DND-41 (cell line): ENCODE results near the gene C1QTNF1.

Source experiments
- ATAC-seq: fragments of 200-7000 bp; cut with Tn5 transposase; 3 replicates; pipeline ENCODE4 v1.9.1; 2021; ENCODE audit warnings: low read depth; ENCODE audit not compliant: insufficient read depth
- DNase-seq: peaks from one replicate; pipeline ENCODE4 v3.0.0-alpha.2; 2020
- H2AFZ ChIP-seq: 2 replicates; pipeline ENCODE4 v1.6.0; 2012; ENCODE audit warnings: low read depth, low read length
- H3K27ac ChIP-seq: 2 replicates; pipeline ENCODE4 v1.5.1; 2012; ENCODE audit warnings: low read length, inconsistent platforms
- H3K27me3 ChIP-seq: fragments of 200-600 bp; sonication (generic); 2 replicates; pipeline ENCODE4 v1.6.0; 2012; ENCODE audit warnings: low read length, mild to moderate bottlenecking, inconsistent platforms; ENCODE audit not compliant: insufficient read depth, poor library complexity
- H3K36me3 ChIP-seq: 2 replicates; pipeline ENCODE4 v1.5.1; 2012; ENCODE audit warnings: low read length, inconsistent platforms; ENCODE audit not compliant: insufficient read depth
- H3K4me1 ChIP-seq: 2 replicates; pipeline ENCODE4 v1.5.1; 2012; ENCODE audit warnings: mild to moderate bottlenecking, low read length; ENCODE audit not compliant: insufficient read depth
- H3K4me2 ChIP-seq: 2 replicates; pipeline ENCODE4 v1.6.0; 2012; ENCODE audit warnings: mild to moderate bottlenecking, moderate library complexity, low read length, inconsistent platforms; ENCODE audit not compliant: insufficient read depth
- H3K4me3 ChIP-seq, 2 experiments: fragments of 200-600 bp in 1 of 2; shearing (Covaris generic) in 1 of 2; 2 replicates each; pipeline ENCODE4 v1.5.1; 2012 to 2016; ENCODE audit warnings: inconsistent platforms in 2 of 2, low read length in 2 of 2, mild to moderate bottlenecking in 2 of 2, low read depth in 1 of 2, moderate library complexity in 1 of 2
- H3K79me2 ChIP-seq: 2 replicates; pipeline ENCODE4 v1.6.0; 2012; ENCODE audit warnings: low read length, inconsistent platforms; ENCODE audit not compliant: insufficient read depth
- H3K9ac ChIP-seq: 2 replicates; pipeline ENCODE4 v1.6.0; 2012; ENCODE audit warnings: low read depth, mild to moderate bottlenecking, inconsistent platforms, low read length, moderate library complexity
- H3K9me3 ChIP-seq: 2 replicates; pipeline ENCODE4 v1.5.1; 2012; ENCODE audit warnings: low read length, moderate library complexity, mild to moderate bottlenecking, inconsistent platforms; ENCODE audit not compliant: insufficient read depth, severe bottlenecking
- H4K20me1 ChIP-seq: 2 replicates; pipeline ENCODE4 v1.6.0; 2012; ENCODE audit warnings: low read length; ENCODE audit not compliant: insufficient read depth
- CTCF ChIP-seq: IDR thresholded peaks from 2 replicates; pipeline ENCODE4 v1.5.1; 2012; ENCODE audit warnings: borderline replicate concordance, low read length, moderate library complexity, mild to moderate bottlenecking; ENCODE audit not compliant: poor library complexity, severe bottlenecking; ENCODE audit errors: extremely low read depth
- EZH2 ChIP-seq: IDR thresholded peaks from 3 replicates; pipeline ENCODE4 v1.6.1; 2012; ENCODE audit warnings: borderline replicate concordance, low read depth, mild to moderate bottlenecking, moderate library complexity, low read length, inconsistent platforms; ENCODE audit not compliant: severe bottlenecking

The C1QTNF1 gene

GRCh38 chr17:79034931-79035485 is 11.0 kb downstream of the C1QTNF1 start:
- H3K36me3 ChIP-seq = no peaks in the 10 kb centered on the region
- DNase-seq = no peak
- no peak overlapping the region for H2AFZ ChIP-seq
- no peak for TF ChIP-seq CTCF
- H3K9me3 ChIP-seq = no peaks in the 10 kb centered on the region
- H3K4me2 ChIP-seq = no peak overlapping the region
- no peaks in the 10 kb centered on the region for H3K4me1 ChIP-seq
- ATAC-seq = no peak
- no peak overlapping the region for H3K4me3 ChIP-seq
- H3K27ac ChIP-seq = no peak overlapping the region
- no peak overlapping the region for H3K9ac ChIP-seq
- no peaks in the 10 kb centered on the region; the same call in 1 of the 2 replicates for H4K20me1 ChIP-seq
- H3K27me3 ChIP-seq = no peaks in the 10 kb centered on the region
- H3K79me2 ChIP-seq = no peaks in the 10 kb centered on the region

- Histone ChIP-seq H3K27ac (no peak overlapping the region), H2AFZ (no peak overlapping the region), H3K4me3 (no peak overlapping the region), H4K20me1 (no peaks in the 10 kb centered on the region; the same call in 1 of the 2 replicates), H3K27me3 (no peaks in the 10 kb centered on the region), H3K4me2 (no peak overlapping the region), H3K9ac (no peak overlapping the region), H3K9me3 (no peaks in the 10 kb centered on the region), H3K79me2 (no peaks in the 10 kb centered on the region), H3K4me1 (no peaks in the 10 kb centered on the region), H3K36me3 (no peaks in the 10 kb centered on the region)
- TF ChIP-seq EZH2 = no peak
- no peak for TF ChIP-seq CTCF
- DNase-seq (no peak), ATAC-seq (no peak)
Measured at GRCh38 chr17:79035686-79036085, 11.7 kb downstream of the C1QTNF1 start.

GRCh38 chr17:79036181-79036580 is 12.2 kb downstream of the C1QTNF1 start:
- Histone ChIP-seq H3K4me3 (no peak overlapping the region), H3K27me3 (no peaks in the 10 kb centered on the region), H3K36me3 (no peaks in the 10 kb centered on the region), H3K4me1 (no peaks in the 10 kb centered on the region), H4K20me1 (no peaks in the 10 kb centered on the region; the same call in 1 of the 2 replicates), H2AFZ (no peak overlapping the region), H3K79me2 (no peaks in the 10 kb centered on the region), H3K27ac (no peak overlapping the region), H3K4me2 (no peak overlapping the region), H3K9me3 (no peaks in the 10 kb centered on the region), H3K9ac (no peak overlapping the region)
- no peak for TF ChIP-seq CTCF
- TF ChIP-seq EZH2 = no peak
- DNase-seq (no peak), ATAC-seq (no peak)

- H3K27me3 ChIP-seq = no peaks in the 10 kb centered on the region
- H3K4me2 ChIP-seq = no peak overlapping the region
- ATAC-seq = no peak
- no peaks in the 10 kb centered on the region; the same call in 1 of the 2 replicates for H4K20me1 ChIP-seq
- no peaks in the 10 kb centered on the region for H3K9me3 ChIP-seq
- no peak overlapping the region for H3K27ac ChIP-seq
- H3K9ac ChIP-seq = no peak overlapping the region
- H3K4me1 ChIP-seq = no peaks in the 10 kb centered on the region
- no peak overlapping the region for H3K4me3 ChIP-seq
- no peak for TF ChIP-seq EZH2
- TF ChIP-seq CTCF = no peak
- H3K79me2 ChIP-seq = no peaks in the 10 kb centered on the region
- no peak overlapping the region for H2AFZ ChIP-seq
- H3K36me3 ChIP-seq = no peaks in the 10 kb centered on the region
- no peak for DNase-seq
Measured at GRCh38 chr17:79036596-79036995, 12.6 kb downstream of the C1QTNF1 start.
